Osteoblast (primary cell): ENCODE measurements around the gene PTPDC1. TPM values are rescaled to one million over a fixed set of nuclear protein-coding genes. Genes with fewer than 3 reads are reported as not detected.
"Not testable (repeated sequence)": the region's sequence is repeated elsewhere in the genome, so short reads cannot be mapped to it uniquely, and the experiment has no call there.

ENCODE experiments used
- DNase-seq: peaks from one replicate; pipeline ENCODE4 v3.0.0; 2011; ENCODE audit warnings: low spot score, mixed read lengths; ENCODE audit not compliant: insufficient read length; ENCODE audit errors: missing footprints
- H2AFZ ChIP-seq: 2 replicates; pipeline ENCODE4 v1.6.0; 2011; ENCODE audit warnings: mild to moderate bottlenecking, low read length
- H3K27ac ChIP-seq: 2 replicates; pipeline ENCODE4 v1.5.1; 2011; ENCODE audit warnings: mild to moderate bottlenecking, low read depth, low read length, moderate library complexity
- H3K27me3 ChIP-seq: 2 replicates; pipeline ENCODE4 v1.6.0; 2012; ENCODE audit warnings: mild to moderate bottlenecking, control low read depth, inconsistent platforms, low read length, moderate library complexity; ENCODE audit not compliant: insufficient read depth
- H3K36me3 ChIP-seq: 2 replicates; pipeline ENCODE4 v1.5.1; 2011; ENCODE audit warnings: mild to moderate bottlenecking, low read length, control low read depth, moderate library complexity; ENCODE audit not compliant: insufficient read depth
- H3K4me1 ChIP-seq: 2 replicates; pipeline ENCODE4 v1.5.1; 2011; ENCODE audit warnings: mild to moderate bottlenecking, low read length, control low read depth, moderate library complexity; ENCODE audit not compliant: insufficient read depth
- H3K4me2 ChIP-seq: 2 replicates; pipeline ENCODE4 v1.6.0; 2011; ENCODE audit warnings: mild to moderate bottlenecking, low read length; ENCODE audit not compliant: insufficient read depth
- H3K4me3 ChIP-seq: fragments of 200-600 bp; sonication (generic); 3 replicates; pipeline ENCODE4 v1.5.1; 2012; ENCODE audit warnings: mild to moderate bottlenecking, low read length, inconsistent platforms; ENCODE audit not compliant: insufficient read depth
- H3K79me2 ChIP-seq: 2 replicates; pipeline ENCODE4 v1.6.0; 2012; ENCODE audit warnings: mild to moderate bottlenecking, low read length, control low read depth, inconsistent platforms; ENCODE audit not compliant: insufficient read depth
- H3K9me3 ChIP-seq: 2 replicates; pipeline ENCODE4 v1.5.1; 2011; ENCODE audit warnings: low read depth, low read length, control low read depth
- H4K20me1 ChIP-seq: 2 replicates; pipeline ENCODE4 v1.6.0; 2012; ENCODE audit warnings: mild to moderate bottlenecking, low read length, control low read depth; ENCODE audit not compliant: insufficient read depth
- CTCF ChIP-seq: IDR thresholded peaks from 2 replicates; pipeline ENCODE4 v1.5.1; 2011; ENCODE audit warnings: mild to moderate bottlenecking, low read depth, low read length, moderate library complexity; ENCODE audit errors: extremely low read depth
- total RNA-seq: library from RNA; depleted of rRNA; stranded (reverse); fragments of >200 nt; gene quantifications from 2 replicates; pipeline ENCODE4 v1.2.3, GENCODE V29; 2012

Gene PTPDC1
- total RNA-seq, 1 donor = 17.0 TPM

DNA sequence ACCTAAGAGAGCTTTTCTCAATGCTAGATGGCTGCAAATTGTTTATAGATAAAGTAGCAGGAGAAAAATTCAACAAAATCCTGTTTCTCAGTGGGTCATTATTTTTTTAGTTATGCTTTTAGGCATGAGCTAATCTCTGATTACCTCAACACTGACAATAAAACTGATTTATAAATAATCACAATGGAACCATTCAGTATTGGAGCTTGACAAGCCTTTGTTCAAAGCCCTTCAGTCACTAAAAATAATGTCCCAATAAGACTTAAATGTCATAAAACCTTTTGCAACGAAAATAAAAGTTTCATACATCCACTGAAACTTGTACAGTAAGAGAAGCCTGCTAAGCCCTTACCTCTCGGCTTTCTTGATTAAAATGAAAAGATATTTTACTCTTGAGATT is 27.2 kb downstream of the PTPDC1 start:
- H3K4me3 ChIP-seq = no peak overlapping the region
- no peaks in the 10 kb centered on the region for H3K36me3 ChIP-seq
- H3K79me2 ChIP-seq = no peaks in the 10 kb centered on the region
- TF ChIP-seq CTCF = no peak
- no peak overlapping the region for H2AFZ ChIP-seq
- H3K9me3 ChIP-seq = no peaks in the 10 kb centered on the region
- H3K27ac ChIP-seq = peak overlapping the region; percentile 4
- H3K27me3 ChIP-seq = no peaks in the 10 kb centered on the region
- peak overlapping the region; percentile 4 for H3K4me2 ChIP-seq
- DNase-seq = no peak
- no peaks in the 10 kb centered on the region for H4K20me1 ChIP-seq
- peaks cover 15% of the 10 kb centered on the region for H3K4me1 ChIP-seq

- Histone ChIP-seq H3K27ac (no peak overlapping the region), H3K27me3 (no peaks in the 10 kb centered on the region), H3K4me3 (no peak overlapping the region), H3K79me2 (no peaks in the 10 kb centered on the region), H3K9me3 (no peaks in the 10 kb centered on the region), H3K4me1 (peaks cover 15% of the 10 kb centered on the region), H3K4me2 (no peak overlapping the region), H4K20me1 (no peaks in the 10 kb centered on the region), H2AFZ (no peak overlapping the region), H3K36me3 (no peaks in the 10 kb centered on the region)
- no peak for DNase-seq
- TF ChIP-seq CTCF = no peak
These were observed 28.6 kb downstream of the PTPDC1 start for GRCh38 chr9:94112716-94113465.

DNA sequence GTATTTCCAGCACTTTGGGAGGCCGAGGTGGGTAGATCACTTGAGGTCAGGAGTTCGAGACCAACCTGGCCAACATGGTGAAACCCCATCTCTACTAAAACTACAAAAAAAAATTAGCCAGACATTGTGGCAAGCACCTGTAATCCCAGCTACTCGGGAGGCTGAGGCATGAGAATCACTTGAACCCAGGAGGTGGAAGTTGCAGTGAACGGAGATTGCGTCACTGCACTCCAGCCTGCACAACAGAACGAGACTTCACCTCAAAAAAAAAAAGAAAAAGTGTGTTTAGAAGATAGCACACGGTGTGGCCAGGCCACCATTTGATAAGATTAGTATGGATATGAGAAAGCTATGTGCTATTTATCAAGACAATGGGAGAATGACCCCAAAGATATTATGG is 35.8 kb downstream of the PTPDC1 start:
- H3K4me2 ChIP-seq, H3K9me3 ChIP-seq, H3K4me1 ChIP-seq, H3K27ac ChIP-seq, H3K79me2 ChIP-seq, H4K20me1 ChIP-seq, DNase-seq, H3K27me3 ChIP-seq, H3K4me3 ChIP-seq, H3K36me3 ChIP-seq, H2AFZ ChIP-seq: not testable (repeated sequence)

DNA sequence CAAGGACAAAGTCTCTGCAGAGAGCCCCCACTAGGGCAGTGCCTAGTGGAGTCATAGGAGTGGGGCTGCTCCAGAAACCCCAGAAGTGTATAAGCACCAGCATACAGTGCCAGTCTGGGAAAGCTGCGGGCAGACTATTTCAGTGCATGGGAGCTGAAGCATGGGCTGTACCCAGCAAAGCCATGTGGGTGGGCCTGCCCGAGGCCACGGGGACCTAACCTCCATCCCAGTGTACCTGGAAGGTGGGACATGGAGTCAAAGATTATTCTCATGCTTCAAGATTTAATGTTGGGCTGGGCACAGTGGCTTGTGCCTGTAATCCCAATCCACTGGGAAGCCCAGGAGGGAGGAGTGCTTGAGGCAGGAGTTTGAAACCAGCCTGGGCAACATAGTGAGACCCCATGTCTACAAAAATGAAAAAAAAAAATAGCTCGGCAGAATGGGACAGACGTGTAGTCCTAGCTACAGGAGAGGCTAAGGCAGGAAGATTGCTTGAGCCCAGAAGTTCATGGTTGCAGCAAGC is 36.7 kb downstream of the PTPDC1 start:
- DNase-seq = no peak

More for the DNA sequence above, 36.7 kb downstream of the PTPDC1 start:
- no peak for TF ChIP-seq CTCF
- Histone ChIP-seq H3K79me2 (no peaks in the 10 kb centered on the region), H3K4me2 (no peak overlapping the region), H3K4me1 (no peaks in the 10 kb centered on the region), H3K27me3 (no peaks in the 10 kb centered on the region), H3K4me3 (no peak overlapping the region), H3K27ac (no peak overlapping the region), H3K36me3 (no peaks in the 10 kb centered on the region), H4K20me1 (no peaks in the 10 kb centered on the region), H3K9me3 (no peaks in the 10 kb centered on the region), H2AFZ (no peak overlapping the region)
